Panc1 (cell line): ENCODE measurements around the gene RFX7.

Experiments
- SIN3A ChIP-seq: IDR thresholded peaks from 2 replicates; pipeline ENCODE4 v1.6.1; 2012; ENCODE audit warnings: low read depth, mild to moderate bottlenecking, low read length, moderate library complexity, borderline replicate concordance; ENCODE audit not compliant: insufficient read depth
- TF ChIP-seq, protein P1 (sequence below), 2 experiments: IDR thresholded peaks; 2 replicates each; pipeline ENCODE4 v1.6.1; 2011 to 2012; ENCODE audit warnings: low read depth in 2 of 2, control low read depth in 1 of 2, low read length in 1 of 2, mild to moderate bottlenecking in 1 of 2, moderate library complexity in 1 of 2; ENCODE audit not compliant: insufficient read depth in 1 of 2
- TF ChIP-seq, protein P2 (sequence below): fragments of 450-650 bp; IDR thresholded peaks from 2 replicates; pipeline ENCODE4 v1.5.1; 2017; ENCODE audit warnings: mild to moderate bottlenecking

DNA sequence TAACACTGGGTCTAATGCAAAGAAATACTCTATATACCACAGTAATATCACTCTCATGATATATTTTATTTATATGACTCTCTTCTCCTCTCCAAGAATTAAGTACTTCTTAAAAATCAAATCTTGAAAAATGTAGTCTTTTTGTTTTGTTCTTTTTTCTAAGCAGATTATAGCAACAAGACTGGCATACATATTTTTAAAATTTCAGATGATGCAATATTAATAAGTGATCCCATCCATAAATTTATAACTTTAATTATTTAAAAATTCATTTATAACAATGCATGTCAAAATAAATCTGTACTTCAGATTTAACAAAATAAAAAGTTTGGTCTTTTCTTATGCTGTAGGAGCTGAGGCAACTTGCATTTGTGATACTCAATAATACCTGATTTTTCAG is 155.3 kb downstream of the RFX7 start:
- TF ChIP-seq SIN3A = no peak
- TF ChIP-seq, protein P1, sequence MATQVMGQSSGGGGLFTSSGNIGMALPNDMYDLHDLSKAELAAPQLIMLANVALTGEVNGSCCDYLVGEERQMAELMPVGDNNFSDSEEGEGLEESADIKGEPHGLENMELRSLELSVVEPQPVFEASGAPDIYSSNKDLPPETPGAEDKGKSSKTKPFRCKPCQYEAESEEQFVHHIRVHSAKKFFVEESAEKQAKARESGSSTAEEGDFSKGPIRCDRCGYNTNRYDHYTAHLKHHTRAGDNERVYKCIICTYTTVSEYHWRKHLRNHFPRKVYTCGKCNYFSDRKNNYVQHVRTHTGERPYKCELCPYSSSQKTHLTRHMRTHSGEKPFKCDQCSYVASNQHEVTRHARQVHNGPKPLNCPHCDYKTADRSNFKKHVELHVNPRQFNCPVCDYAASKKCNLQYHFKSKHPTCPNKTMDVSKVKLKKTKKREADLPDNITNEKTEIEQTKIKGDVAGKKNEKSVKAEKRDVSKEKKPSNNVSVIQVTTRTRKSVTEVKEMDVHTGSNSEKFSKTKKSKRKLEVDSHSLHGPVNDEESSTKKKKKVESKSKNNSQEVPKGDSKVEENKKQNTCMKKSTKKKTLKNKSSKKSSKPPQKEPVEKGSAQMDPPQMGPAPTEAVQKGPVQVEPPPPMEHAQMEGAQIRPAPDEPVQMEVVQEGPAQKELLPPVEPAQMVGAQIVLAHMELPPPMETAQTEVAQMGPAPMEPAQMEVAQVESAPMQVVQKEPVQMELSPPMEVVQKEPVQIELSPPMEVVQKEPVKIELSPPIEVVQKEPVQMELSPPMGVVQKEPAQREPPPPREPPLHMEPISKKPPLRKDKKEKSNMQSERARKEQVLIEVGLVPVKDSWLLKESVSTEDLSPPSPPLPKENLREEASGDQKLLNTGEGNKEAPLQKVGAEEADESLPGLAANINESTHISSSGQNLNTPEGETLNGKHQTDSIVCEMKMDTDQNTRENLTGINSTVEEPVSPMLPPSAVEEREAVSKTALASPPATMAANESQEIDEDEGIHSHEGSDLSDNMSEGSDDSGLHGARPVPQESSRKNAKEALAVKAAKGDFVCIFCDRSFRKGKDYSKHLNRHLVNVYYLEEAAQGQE (IDR thresholded peaks at IDR 0.05; ENCODE audit: insufficient read depth in 1 of 2, low read depth in 2 of 2, low read length in 1 of 2) = no peak
- TF ChIP-seq, protein P2, sequence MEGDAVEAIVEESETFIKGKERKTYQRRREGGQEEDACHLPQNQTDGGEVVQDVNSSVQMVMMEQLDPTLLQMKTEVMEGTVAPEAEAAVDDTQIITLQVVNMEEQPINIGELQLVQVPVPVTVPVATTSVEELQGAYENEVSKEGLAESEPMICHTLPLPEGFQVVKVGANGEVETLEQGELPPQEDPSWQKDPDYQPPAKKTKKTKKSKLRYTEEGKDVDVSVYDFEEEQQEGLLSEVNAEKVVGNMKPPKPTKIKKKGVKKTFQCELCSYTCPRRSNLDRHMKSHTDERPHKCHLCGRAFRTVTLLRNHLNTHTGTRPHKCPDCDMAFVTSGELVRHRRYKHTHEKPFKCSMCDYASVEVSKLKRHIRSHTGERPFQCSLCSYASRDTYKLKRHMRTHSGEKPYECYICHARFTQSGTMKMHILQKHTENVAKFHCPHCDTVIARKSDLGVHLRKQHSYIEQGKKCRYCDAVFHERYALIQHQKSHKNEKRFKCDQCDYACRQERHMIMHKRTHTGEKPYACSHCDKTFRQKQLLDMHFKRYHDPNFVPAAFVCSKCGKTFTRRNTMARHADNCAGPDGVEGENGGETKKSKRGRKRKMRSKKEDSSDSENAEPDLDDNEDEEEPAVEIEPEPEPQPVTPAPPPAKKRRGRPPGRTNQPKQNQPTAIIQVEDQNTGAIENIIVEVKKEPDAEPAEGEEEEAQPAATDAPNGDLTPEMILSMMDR = no peak
